Measurements from ENCODE around the gene BFAR. TPM values are rescaled to one million over a fixed set of nuclear protein-coding genes. Genes with fewer than 3 reads are reported as not detected.
"Not testable (repeated sequence)": the region's sequence is repeated elsewhere in the genome, so short reads cannot be mapped to it uniquely, and the experiment has no call there.

Gene BFAR
- total RNA-seq, 2 experiments from 2014 or later: 46.5 to 51.4 TPM

- Mint-ChIP-seq H3K9me3 (no peaks in the 10 kb centered on the region), H3K27me3 (no peaks in the 10 kb centered on the region), H3K27ac (no peak overlapping the region), H3K4me1 (ENCODE audit: low read depth) (no peaks in the 10 kb centered on the region), H3K36me3 (peaks cover 27% of the 10 kb centered on the region), H3K4me3 (no peak overlapping the region)
- CTCF ChIA-PET: no interaction called here
- no peak for DNase-seq
- intact Hi-C loops (cut with micrococcal nuclease): no loop called here
- POLR2A ChIA-PET: no interaction called here
Measured at GRCh38 chr16:14618566-14618965, 14.2 kb upstream of the BFAR start.

DNA sequence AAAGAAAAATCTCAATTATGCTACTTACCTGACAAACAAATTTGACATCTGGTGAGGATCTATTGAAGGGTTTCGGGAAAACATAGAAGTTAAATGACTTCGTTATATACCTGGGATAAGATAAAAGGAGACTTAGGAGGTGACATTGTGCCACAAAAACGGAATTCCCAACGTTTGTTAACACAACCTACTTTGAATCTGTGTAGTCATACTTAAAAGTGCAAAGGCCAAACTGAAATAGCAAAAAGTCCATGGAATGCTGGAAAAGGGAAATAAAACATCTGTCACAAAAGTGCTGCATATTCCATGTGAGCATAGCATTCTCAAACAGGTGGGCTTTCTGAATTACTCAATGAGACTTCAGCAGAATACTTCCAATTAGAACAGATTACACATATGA, 5.7 kb upstream of the BFAR start:
- CTCF ChIA-PET: no interaction called here
- peaks cover 35% of the 10 kb centered on the region for H3K36me3 Mint-ChIP-seq
- no peak overlapping the region for H3K4me3 Mint-ChIP-seq
- H3K9me3 Mint-ChIP-seq: no peaks in the 10 kb centered on the region
- no peaks in the 10 kb centered on the region for H3K27me3 Mint-ChIP-seq
- POLR2A ChIA-PET: no interaction called here
- no peak for DNase-seq
- H3K27ac Mint-ChIP-seq: no peak overlapping the region
- peaks cover 32% of the 10 kb centered on the region for H3K4me1 Mint-ChIP-seq (ENCODE audit: low read depth)
- intact Hi-C loops (cut with micrococcal nuclease): no loop called here

GRCh38 chr16:14628806-14629611, 3.7 kb upstream of the BFAR start:
- peaks cover 31% of the 10 kb centered on the region for H3K36me3 Mint-ChIP-seq
- ChIA-PET POLR2A (interaction anchor here (0.8 kb wide), 1 partner anchor 23 kb away, joined by 3 read pairs; no protein-coding TSS in a partner anchor), CTCF (interaction anchor here (1.0 to 1.8 kb wide), 2 partner anchors 343 to 705 kb away, joined by 3 to 4 read pairs; no protein-coding TSS in a partner anchor)
- DNase-seq: peak; percentile 22
- no peaks in the 10 kb centered on the region for H3K9me3 Mint-ChIP-seq
- peaks cover 35% of the 10 kb centered on the region for H3K4me1 Mint-ChIP-seq (ENCODE audit: low read depth)
- H3K27me3 Mint-ChIP-seq: no peaks in the 10 kb centered on the region
- intact Hi-C loops (cut with micrococcal nuclease): no loop called here
- H3K4me3 Mint-ChIP-seq: peak overlapping the region; percentile 89
- peak overlapping the region; percentile 89 for H3K27ac Mint-ChIP-seq

GRCh38 chr16:14629612-14629918, 3.2 kb upstream of the BFAR start:
- Mint-ChIP-seq H3K36me3 (peaks cover 29% of the 10 kb centered on the region), H3K9me3 (no peaks in the 10 kb centered on the region), H3K4me1 (ENCODE audit: low read depth) (peaks cover 40% of the 10 kb centered on the region), H3K27me3 (no peaks in the 10 kb centered on the region), H3K27ac (peak overlapping the region; percentile 89), H3K4me3 (peak overlapping the region; percentile 89)
- intact Hi-C loops (cut with micrococcal nuclease): no loop called here
- no peak for DNase-seq
- ChIA-PET POLR2A (interaction anchor here (0.8 kb wide), 1 partner anchor 22 kb away, joined by 3 read pairs; no protein-coding TSS in a partner anchor), CTCF (interaction anchor here (1.0 to 1.8 kb wide), 2 partner anchors 344 to 706 kb away, joined by 3 to 4 read pairs; no protein-coding TSS in a partner anchor)

DNA sequence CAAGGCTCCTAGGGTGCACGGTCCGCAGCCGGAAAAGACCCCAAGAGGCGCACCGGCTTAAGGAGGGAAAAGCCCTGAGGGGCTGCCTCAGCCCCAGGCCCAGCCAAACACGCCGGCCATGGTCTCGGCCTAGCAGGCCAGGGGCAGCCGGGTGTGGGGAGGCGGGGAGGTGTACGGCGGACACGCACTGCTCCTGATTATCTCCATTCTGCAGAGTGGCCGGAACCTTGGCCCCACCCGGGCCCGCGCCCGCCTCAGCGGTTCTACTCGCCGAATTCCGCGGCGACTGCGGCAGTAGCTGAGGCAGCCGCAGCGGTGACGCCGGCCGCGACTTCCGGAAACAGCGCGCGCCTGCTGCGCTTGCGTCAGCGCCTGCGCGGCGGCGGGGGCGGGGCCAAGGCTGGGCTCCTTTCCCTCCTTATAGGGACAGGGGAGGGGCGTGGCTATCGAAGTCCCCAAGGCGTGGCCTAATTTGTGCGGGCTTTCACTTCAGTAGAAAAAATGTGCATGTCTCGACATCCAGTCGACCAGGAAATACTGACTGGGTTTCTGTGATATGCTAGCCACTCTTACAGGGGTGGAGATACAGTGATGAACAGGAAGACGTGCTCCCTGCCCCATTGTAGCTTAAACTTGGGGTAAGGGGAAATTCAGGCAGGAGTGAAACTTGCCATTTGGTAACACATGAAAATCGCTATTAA, 2.7 kb upstream of the BFAR start, which contains the start of gene PARN:
Gene PARN (minus strand): TSS at position 342 of the 701 bp plus-strand sequence. CDS start 135 bp downstream, at position 207.
- no peaks in the 10 kb centered on the region for H3K9me3 Mint-ChIP-seq
- H3K36me3 Mint-ChIP-seq: peaks cover 28% of the 10 kb centered on the region
- H3K4me3 Mint-ChIP-seq: peak within 1 kb of the TSS; percentile 89
- POLR2A ChIA-PET: interaction anchor here (0.8 kb wide), 2 partner anchors 11 to 22 kb away, joined by 3 read pairs; no protein-coding TSS in a partner anchor
- no peaks in the 10 kb centered on the region for H3K27me3 Mint-ChIP-seq
- peak within 1 kb of the TSS; percentile 96 for H3K27ac Mint-ChIP-seq
- H3K4me1 Mint-ChIP-seq (ENCODE audit: low read depth): peaks cover 45% of the 10 kb centered on the region
- intact Hi-C loops (cut with micrococcal nuclease): loop anchor here (2.0 to 5.0 kb wide), 4 partner anchors 329 to 1012 kb away; partner anchors contain the start of genes MARF1 and MRTFB
- peak; percentile 98 for DNase-seq
- CTCF ChIA-PET: interaction anchor here (1.8 kb wide), 1 partner anchor 706 kb away, joined by 4 read pairs; no protein-coding TSS in a partner anchor

GRCh38 chr16:14630620-14631330, 2.0 kb upstream of the BFAR start:
- peak overlapping the region; percentile 96 for H3K27ac Mint-ChIP-seq
- not testable (repeated sequence) for H3K9me3 Mint-ChIP-seq, DNase-seq, H3K27me3 Mint-ChIP-seq
- H3K36me3 Mint-ChIP-seq: peaks cover 24% of the 10 kb centered on the region
- intact Hi-C loops (cut with micrococcal nuclease): loop anchor here (2.0 to 5.0 kb wide), 4 partner anchors 330 to 1012 kb away; partner anchors contain the start of genes MARF1 and MRTFB
- CTCF ChIA-PET: interaction anchor here (1.8 kb wide), 1 partner anchor 707 kb away, joined by 4 read pairs; no protein-coding TSS in a partner anchor
- H3K4me3 Mint-ChIP-seq: peak overlapping the region; percentile 100
- H3K4me1 Mint-ChIP-seq (ENCODE audit: low read depth): peaks cover 48% of the 10 kb centered on the region
- POLR2A ChIA-PET: interaction anchor here (0.8 kb wide), 1 partner anchor 10 kb away, joined by 3 read pairs; no protein-coding TSS in a partner anchor

GRCh38 chr16:14634389-14634725, 1.6 kb downstream of the BFAR start:
- no peaks in the 10 kb centered on the region for H3K27me3 Mint-ChIP-seq
- peaks cover 17% of the 10 kb centered on the region for H3K36me3 Mint-ChIP-seq
- intact Hi-C loops (cut with micrococcal nuclease): loop anchor here (5.0 kb wide), 2 partner anchors 347 to 1008 kb away; partner anchors contain the start of gene MARF1
- DNase-seq: no peak
- ChIA-PET POLR2A (no interaction called here), CTCF (no interaction called here)
- H3K4me1 Mint-ChIP-seq (ENCODE audit: low read depth): peaks cover 45% of the 10 kb centered on the region
- peak overlapping the region; percentile 96 for H3K27ac Mint-ChIP-seq
- no peaks in the 10 kb centered on the region for H3K9me3 Mint-ChIP-seq
- peak overlapping the region; percentile 100 for H3K4me3 Mint-ChIP-seq

DNA sequence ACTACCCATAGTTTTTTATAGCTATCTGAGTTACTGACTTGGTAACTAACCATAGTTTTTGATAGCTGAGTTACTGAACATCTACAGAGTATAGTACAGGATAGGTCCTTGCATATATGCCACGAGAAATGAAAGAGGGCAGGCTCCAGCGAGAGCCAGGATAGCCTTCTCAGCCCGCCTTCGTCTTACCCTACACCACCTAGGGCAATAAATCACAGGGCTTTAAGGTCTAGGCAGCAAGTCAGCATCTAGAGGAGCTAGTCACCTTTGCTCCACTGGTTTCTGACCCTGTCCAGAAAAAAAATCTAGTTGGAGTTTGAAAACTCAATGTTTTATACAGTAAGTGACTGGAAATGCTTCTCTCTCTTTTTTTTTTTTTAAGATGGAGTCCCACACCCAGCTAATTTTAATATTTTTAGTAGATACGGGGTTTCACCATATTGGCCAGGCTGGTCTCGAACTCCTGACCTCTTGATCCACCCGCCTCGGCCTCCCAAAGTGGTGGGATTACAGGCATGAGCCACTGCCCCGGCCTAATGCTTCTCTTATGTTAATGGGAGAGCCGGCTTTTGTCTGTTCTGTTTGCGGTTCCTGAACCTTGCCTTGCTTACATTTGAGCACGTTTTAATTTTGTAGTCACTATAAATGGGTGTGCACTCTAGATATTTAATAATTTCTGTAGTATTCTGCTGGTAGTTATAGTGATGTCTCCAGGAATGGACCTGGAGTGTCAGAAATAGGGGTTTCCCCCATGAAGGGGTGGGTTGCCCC, 2.8 kb downstream of the BFAR start:
- Mint-ChIP-seq H3K4me1 (ENCODE audit: low read depth) (peaks cover 53% of the 10 kb centered on the region), H3K36me3 (peaks cover 24% of the 10 kb centered on the region), H3K9me3 (no peaks in the 10 kb centered on the region), H3K27ac (no peak overlapping the region), H3K27me3 (no peaks in the 10 kb centered on the region), H3K4me3 (no peak overlapping the region)
- POLR2A ChIA-PET: no interaction called here
- intact Hi-C loops (cut with micrococcal nuclease): no loop called here
- CTCF ChIA-PET: no interaction called here
- no peak for DNase-seq

DNA sequence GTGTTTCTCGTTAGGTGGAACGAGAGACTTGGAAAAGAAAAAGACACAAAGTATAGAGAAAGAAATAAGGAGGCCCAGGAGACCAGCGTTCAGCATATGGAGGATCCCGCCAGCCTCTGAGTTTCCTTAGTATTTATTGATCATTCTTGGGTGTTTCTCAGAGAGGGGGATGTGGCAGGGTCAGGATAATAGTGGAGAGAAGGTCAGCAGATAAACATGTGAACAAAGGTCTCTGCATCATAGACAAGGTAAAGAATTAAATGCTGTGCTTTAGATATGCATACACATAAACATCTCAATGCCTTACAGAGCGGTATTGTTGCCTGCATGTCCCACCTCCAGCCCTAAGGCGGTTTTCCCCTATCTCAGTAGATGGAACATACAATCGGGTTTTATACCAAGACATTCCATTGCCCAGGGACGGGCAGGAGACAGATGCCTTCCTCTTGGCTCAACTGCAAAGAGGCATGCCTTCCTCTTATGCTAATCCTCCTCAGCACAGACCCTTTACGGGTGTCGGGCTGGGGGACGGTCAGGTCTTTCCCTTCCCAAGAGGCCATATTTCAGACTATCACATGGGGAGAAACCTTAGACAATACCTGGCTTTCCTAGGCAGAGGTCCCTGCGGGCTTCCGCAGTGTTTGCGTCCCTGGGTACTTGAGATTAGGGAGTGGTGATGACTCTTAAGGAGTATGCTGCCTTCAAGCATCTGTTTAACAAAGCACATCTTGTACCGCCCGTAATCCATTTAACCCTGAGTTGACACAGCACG, 3.6 kb downstream of the BFAR start:
- CTCF ChIA-PET; H3K9me3 Mint-ChIP-seq; intact Hi-C loops (cut with micrococcal nuclease); H3K4me3 Mint-ChIP-seq; DNase-seq; POLR2A ChIA-PET; H3K27me3 Mint-ChIP-seq; H3K27ac Mint-ChIP-seq: not testable (repeated sequence)
- H3K4me1 Mint-ChIP-seq (ENCODE audit: low read depth): peaks cover 53% of the 10 kb centered on the region
- peaks cover 24% of the 10 kb centered on the region for H3K36me3 Mint-ChIP-seq

DNA sequence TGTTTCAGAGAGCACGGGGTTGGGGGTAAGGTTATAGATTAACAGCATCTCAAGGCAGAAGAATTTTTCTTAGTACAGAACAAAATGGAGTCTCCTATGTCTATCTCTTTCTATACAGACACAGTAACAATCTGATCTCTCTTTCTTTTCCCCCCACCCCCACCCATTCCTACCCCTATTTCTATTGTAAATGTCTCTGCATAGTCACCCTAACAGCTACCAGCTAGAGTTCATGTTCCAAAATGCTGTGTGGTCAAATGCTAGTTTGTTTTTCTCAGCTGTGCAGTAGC, 4.1 kb downstream of the BFAR start:
- peaks cover 24% of the 10 kb centered on the region for H3K36me3 Mint-ChIP-seq

GRCh38 chr16:14640538-14640937, 7.8 kb downstream of the BFAR start:
- POLR2A ChIA-PET: interaction anchor here (0.6 to 1.2 kb wide), 3 partner anchors 10 to 1423 kb away, joined by 3 read pairs; partner anchors contain the start of gene PARN
- CTCF ChIA-PET: no interaction called here
- intact Hi-C loops (cut with micrococcal nuclease): no loop called here
- Mint-ChIP-seq H3K27ac (peak overlapping the region; percentile 38), H3K9me3 (no peaks in the 10 kb centered on the region), H3K4me3 (no peak overlapping the region), H3K36me3 (peaks cover 19% of the 10 kb centered on the region), H3K27me3 (no peaks in the 10 kb centered on the region), H3K4me1 (ENCODE audit: low read depth) (peaks cover 36% of the 10 kb centered on the region)
- DNase-seq: no peak

More for the DNA sequence above, 4.1 kb downstream of the BFAR start:
- POLR2A ChIA-PET; H3K4me3 Mint-ChIP-seq; H3K27ac Mint-ChIP-seq; CTCF ChIA-PET; H3K27me3 Mint-ChIP-seq; H3K9me3 Mint-ChIP-seq; intact Hi-C loops (cut with micrococcal nuclease); DNase-seq: not testable (repeated sequence)
- H3K4me1 Mint-ChIP-seq (ENCODE audit: low read depth): peaks cover 54% of the 10 kb centered on the region

All from activated CD4-positive, alpha-beta memory T cell treated with anti-CD3 and anti-CD28 coated beads for 36 hours (primary cell).